Measurements from ENCODE around the gene ETNK2. TPM values are rescaled to one million over a fixed set of nuclear protein-coding genes. Genes with fewer than 3 reads are reported as not detected.

ETNK2 gene
- total and polyA plus RNA-seq, 2 of the 13 experiments (the other 11 are each of a cell fraction or from before 2014, with no cell fraction given) = 15.5 to 42.8 TPM

DNA sequence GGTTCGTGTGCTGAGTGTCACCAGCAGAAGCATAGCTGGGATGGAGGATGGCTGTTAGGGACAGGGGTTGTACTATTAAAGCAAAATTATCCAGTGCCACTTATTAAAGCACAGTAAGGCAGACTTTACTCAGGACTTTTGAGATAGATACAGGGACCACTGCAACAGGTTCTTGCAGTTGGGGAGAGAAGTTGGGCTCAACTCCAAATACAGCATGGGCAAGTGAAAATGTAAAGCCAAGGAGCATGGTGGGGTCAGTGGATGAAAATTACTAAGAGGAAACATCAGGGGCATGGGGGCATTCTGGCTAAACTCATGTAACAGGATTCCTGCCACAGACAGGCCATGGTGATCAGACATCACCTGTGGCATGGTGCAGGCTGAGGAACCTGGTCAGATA, 29.3 kb upstream of the ETNK2 start:
- Histone ChIP-seq H3K27me3 (ENCODE audit: control insufficient read depth in 1 of 2, insufficient read depth in 2 of 2, low read length in 2 of 2) (peaks cover 0 to 10% of the 10 kb centered on the region in 2 experiments; a peak in 1 of 5 replicates), H3K4me3 (replicated peaks in 1 of 3; ENCODE audit: insufficient read depth in 1 of 3, low read depth in 2 of 3, low read length in 3 of 3) (no peak overlapping the region), H3K9me3 (ENCODE audit: low read length) (no peaks in the 10 kb centered on the region), H2AFZ (ENCODE audit: low read length) (no peak overlapping the region), H3K27ac (ENCODE audit: extremely low read length, insufficient read depth, low read length) (no peak overlapping the region), H4K20me1 (ENCODE audit: insufficient read depth, low read length) (no peaks in the 10 kb centered on the region), H3K9ac (ENCODE audit: insufficient read depth, low read depth, low read length) (no peak overlapping the region), H3K36me3 (replicated peaks in 1 of 2; ENCODE audit: control insufficient read depth in 1 of 2, insufficient read depth in 2 of 2, low read length in 2 of 2) (no peaks in the 10 kb centered on the region), H3K4me1 (ENCODE audit: insufficient read depth, low read length) (peaks cover 26% of the 10 kb centered on the region), H3K79me2 (ENCODE audit: insufficient read depth, low read length) (no peaks in the 10 kb centered on the region), H3K4me2 (ENCODE audit: low read depth, low read length) (no peak overlapping the region)
- no TSS peak for BruUV-seq (replicated peaks)
- intact Hi-C loops (cut with micrococcal nuclease; ENCODE audit: unreplicated experiment) (no loop called here), in situ Hi-C loops (cut with HindIII; ENCODE audit: extremely low pct_ligation_motif_present, low pct_unique_long_range_greater_than_20kb) (no loop called here)
- FAIRE-seq = no peak
- ChIA-PET CTCF (ENCODE audit: low intra/inter-chr PET ratio, low total read pairs) (no interaction called here), POLR2A (interaction anchor here (2.4 kb wide), 1 partner anchor 9 kb away, joined by 7 read pairs; no protein-coding TSS in a partner anchor)
- DNase-seq (ENCODE audit: low spot score) = no peak
- 0% methylated on average over 1 of the region's 1 CpG for WGBS (ENCODE audit: low lambda C conversion rate)
- no peak for ATAC-seq
- no peak for TF ChIP-seq THYN1 (CRISPR knock-in tag; IDR thresholded peaks at IDR 0.05; ENCODE audit: borderline replicate concordance, low read depth)
- TF ChIP-seq YEATS4 (CRISPR knock-in tag; IDR thresholded peaks at IDR 0.05; ENCODE audit: borderline replicate concordance) = no peak
- TF ChIP-seq TAF15 (IDR thresholded peaks at IDR 0.05; ENCODE audit: low read depth, low read length, poor library complexity, severe bottlenecking) = no peak
- no peak for TF ChIP-seq ZMAT3 (CRISPR knock-in tag; conservative IDR thresholded peaks at IDR 0.05)
- TF ChIP-seq EZH2 (conservative IDR thresholded peaks at IDR 0.05; ENCODE audit: low read depth, low read length) = no peak
- TF ChIP-seq, protein P1, sequence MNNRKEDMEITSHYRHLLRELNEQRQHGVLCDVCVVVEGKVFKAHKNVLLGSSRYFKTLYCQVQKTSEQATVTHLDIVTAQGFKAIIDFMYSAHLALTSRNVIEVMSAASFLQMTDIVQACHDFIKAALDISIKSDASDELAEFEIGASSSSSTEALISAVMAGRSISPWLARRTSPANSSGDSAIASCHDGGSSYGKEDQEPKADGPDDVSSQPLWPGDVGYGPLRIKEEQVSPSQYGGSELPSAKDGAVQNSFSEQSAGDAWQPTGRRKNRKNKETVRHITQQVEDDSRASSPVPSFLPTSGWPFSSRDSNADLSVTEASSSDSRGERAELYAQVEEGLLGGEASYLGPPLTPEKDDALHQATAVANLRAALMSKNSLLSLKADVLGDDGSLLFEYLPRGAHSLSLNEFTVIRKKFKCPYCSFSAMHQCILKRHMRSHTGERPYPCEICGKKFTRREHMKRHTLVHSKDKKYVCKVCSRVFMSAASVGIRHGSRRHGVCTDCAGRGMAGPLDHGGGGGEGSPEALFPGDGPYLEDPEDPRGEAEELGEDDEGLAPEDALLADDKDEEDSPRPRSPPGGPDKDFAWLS (CRISPR knock-in tag; IDR thresholded peaks at IDR 0.05; ENCODE audit: borderline replicate concordance) = no peak
- TF ChIP-seq NAIF1 (CRISPR knock-in tag; IDR thresholded peaks at IDR 0.05; ENCODE audit: borderline replicate concordance) = no peak
- no peak for TF ChIP-seq ONECUT2 (CRISPR knock-in tag; IDR thresholded peaks at IDR 0.05)
- no peak for TF ChIP-seq MATR3 (CRISPR knock-in tag; IDR thresholded peaks at IDR 0.05)
- TF ChIP-seq ELF3 (CRISPR knock-in tag; IDR thresholded peaks at IDR 0.05) = no peak
- TF ChIP-seq CEBPZ (IDR thresholded peaks at IDR 0.05; ENCODE audit: low read length) = no peak
- TF ChIP-seq SAFB2 (CRISPR knock-in tag; IDR thresholded peaks at IDR 0.05; ENCODE audit: borderline replicate concordance, low read depth) = no peak
- no peak for TF ChIP-seq RNF2 (conservative IDR thresholded peaks at IDR 0.05; ENCODE audit: low read depth)
- no peak for TF ChIP-seq CBX5 (CRISPR knock-in tag; IDR thresholded peaks at IDR 0.05; ENCODE audit: borderline replicate concordance)
- TF ChIP-seq, protein P2, sequence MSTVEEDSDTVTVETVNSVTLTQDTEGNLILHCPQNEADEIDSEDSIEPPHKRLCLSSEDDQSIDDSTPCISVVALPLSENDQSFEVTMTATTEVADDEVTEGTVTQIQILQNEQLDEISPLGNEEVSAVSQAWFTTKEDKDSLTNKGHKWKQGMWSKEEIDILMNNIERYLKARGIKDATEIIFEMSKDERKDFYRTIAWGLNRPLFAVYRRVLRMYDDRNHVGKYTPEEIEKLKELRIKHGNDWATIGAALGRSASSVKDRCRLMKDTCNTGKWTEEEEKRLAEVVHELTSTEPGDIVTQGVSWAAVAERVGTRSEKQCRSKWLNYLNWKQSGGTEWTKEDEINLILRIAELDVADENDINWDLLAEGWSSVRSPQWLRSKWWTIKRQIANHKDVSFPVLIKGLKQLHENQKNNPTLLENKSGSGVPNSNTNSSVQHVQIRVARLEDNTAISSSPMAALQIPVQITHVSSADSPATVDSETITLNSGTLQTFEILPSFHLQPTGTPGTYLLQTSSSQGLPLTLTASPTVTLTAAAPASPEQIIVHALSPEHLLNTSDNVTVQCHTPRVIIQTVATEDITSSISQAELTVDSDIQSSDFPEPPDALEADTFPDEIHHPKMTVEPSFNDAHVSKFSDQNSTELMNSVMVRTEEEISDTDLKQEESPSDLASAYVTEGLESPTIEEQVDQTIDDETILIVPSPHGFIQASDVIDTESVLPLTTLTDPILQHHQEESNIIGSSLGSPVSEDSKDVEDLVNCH (CRISPR knock-in tag; IDR thresholded peaks at IDR 0.05) = no peak
- no peak for TF ChIP-seq ATAD3A (CRISPR knock-in tag; IDR thresholded peaks at IDR 0.05)
- TF ChIP-seq RBM22 (optimal IDR thresholded peaks at IDR 0.05; ENCODE audit: low read length) = no peak
- no peak for TF ChIP-seq HNF4G (IDR thresholded peaks at IDR 0.05; ENCODE audit: borderline replicate concordance, low read depth, low read length)
- no peak for TF ChIP-seq HNF4G (CRISPR knock-in tag; IDR thresholded peaks at IDR 0.05; ENCODE audit: borderline replicate concordance, low read depth)
